Activated T-cell treated with anti-CD3 and anti-CD28 coated beads for 24 hours (primary cell): ENCODE results near the gene MORN1.

Source experiments
- DNase-seq: peaks from one replicate; pipeline ENCODE4 v3.0.0-alpha.2; 2020; ENCODE audit warnings: low read depth

Gene MORN1

DNA sequence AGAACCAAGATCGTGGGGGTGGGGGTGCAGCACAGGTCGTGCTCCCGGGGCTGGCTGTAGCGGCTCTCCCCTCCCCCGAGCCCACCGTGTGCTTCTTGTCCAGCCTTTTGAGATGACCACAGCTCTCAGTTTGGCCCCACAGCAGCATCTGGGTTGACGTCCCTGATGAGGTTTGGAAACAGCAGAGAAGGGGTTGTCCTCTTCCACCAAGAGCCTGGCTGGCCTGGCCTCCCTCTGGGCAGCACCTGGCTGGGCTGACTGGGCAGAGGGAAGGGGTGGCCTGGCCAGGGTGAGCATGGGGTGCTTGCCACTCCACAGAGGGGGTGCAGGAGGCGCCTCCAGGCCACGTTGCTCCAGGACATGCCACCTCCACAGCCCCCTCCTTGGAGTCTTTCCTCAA is 101.7 kb downstream of the MORN1 start:
- DNase-seq: no peak

GRCh38 chr1:2288816-2289536 is 102.4 kb downstream of the MORN1 start:
- DNase-seq: no peak

GRCh38 chr1:2288311-2288710 is 103.0 kb downstream of the MORN1 start:
- DNase-seq: no peak

- no peak for DNase-seq
These were observed 103.7 kb downstream of the MORN1 start for GRCh38 chr1:2287649-2288048.

GRCh38 chr1:2286923-2287322 is 104.4 kb downstream of the MORN1 start:
- DNase-seq: no peak

GRCh38 chr1:2284932-2285331 is 106.4 kb downstream of the MORN1 start:
- DNase-seq: no peak

DNA sequence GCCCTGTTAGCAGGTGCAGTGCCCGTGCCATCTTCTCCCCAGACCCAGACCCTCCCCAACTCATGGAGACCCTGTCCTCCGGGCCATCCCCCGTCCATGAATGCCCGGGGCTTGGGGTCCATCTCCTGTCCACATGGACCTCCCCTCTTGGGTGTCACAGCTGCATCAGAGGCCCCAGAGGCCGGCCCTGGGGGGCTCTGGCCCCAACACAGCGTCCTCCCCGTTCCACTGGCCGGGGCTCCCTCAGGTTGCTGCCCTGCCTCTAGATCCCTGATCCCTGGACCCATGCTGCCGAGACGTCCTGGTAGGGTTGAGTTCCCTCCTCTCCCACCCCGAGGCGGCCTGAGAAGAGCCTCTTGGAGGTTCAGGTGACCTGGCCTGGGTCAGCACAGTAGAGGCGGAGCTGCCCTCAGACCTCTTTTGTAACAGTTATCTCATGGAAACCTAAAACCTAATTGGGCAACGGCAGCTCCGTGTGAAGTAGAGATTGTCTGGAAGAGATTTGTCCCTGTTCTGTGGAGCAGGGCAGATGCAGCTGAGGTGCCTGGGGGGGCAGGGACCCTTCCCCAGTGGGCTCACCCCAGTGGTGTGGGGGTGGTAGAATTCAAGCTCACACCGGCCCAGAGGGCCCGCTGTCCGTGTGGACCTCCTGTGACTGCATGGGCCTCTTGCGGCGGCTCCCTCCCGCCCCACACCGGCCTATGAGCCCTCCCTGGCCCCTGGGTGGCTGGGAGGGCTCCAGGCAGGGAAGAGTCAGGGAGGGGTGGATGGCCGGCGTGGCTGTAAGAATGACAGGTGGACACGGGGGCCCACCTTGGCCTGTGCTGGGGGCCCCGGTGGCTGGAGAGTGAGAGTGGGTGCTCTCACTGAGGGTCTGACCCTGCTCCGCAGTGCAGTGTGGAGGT is 107.1 kb downstream of the MORN1 start:
- DNase-seq: no peak

GRCh38 chr1:2283371-2283990 is 107.9 kb downstream of the MORN1 start:
- DNase-seq: no peak

GRCh38 chr1:2282556-2283270 is 108.6 kb downstream of the MORN1 start:
- no peak for DNase-seq

DNA sequence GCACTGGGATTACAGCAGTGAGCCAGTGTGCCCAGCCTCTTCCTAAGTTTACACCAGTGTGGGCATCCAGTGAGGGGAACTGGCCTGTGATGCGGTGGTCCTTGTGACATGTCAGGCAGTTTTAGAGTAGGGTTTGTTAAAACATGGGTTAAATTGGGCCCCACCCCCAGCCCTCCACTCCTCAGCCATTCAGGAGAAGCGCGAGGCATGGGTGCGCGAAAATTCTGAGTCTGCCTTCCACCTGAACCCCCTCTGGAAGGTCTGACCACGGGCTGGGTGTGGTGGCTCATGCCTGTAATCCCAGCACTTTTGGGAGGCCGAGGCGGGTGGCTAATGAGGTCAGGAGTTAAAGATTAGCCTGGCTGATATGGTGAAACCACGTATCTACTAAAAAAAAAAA is 111.5 kb downstream of the MORN1 start:
- no peak for DNase-seq

GRCh38 chr1:2279210-2279639 is 112.1 kb downstream of the MORN1 start:
- no peak for DNase-seq

DNA sequence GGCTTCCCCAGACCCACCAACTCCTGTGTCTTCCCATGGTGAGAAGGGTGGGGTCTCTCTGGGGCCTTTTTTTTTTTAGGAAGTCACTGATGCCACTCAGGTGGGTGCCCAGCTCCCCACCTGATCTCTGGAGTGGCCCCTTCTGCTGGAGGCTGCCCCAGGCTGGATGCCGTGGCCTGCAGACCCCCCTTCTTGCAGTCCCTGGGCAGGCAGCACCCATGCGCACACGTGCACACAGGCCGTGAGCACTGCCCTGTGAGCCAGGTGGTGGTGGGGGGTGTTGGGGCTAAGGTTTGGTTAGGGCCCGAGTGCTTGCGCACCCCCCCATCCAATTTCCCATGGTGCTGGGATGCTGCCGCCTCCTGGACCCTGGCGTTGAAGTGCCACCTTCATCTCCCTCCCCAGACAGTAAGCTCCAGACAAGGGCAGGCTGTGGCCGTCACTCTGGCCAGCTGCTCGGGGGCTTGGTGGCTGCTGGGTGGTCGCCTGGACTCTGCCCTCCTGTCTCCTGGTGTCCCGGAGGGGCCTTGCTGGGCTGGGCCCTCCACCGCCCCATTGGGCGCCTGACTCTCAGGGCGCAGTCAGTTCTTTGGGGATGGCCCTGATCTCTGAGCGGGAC is 112.7 kb downstream of the MORN1 start:
- no peak for DNase-seq

GRCh38 chr1:2277741-2278488 is 113.4 kb downstream of the MORN1 start:
- DNase-seq: no peak

DNA sequence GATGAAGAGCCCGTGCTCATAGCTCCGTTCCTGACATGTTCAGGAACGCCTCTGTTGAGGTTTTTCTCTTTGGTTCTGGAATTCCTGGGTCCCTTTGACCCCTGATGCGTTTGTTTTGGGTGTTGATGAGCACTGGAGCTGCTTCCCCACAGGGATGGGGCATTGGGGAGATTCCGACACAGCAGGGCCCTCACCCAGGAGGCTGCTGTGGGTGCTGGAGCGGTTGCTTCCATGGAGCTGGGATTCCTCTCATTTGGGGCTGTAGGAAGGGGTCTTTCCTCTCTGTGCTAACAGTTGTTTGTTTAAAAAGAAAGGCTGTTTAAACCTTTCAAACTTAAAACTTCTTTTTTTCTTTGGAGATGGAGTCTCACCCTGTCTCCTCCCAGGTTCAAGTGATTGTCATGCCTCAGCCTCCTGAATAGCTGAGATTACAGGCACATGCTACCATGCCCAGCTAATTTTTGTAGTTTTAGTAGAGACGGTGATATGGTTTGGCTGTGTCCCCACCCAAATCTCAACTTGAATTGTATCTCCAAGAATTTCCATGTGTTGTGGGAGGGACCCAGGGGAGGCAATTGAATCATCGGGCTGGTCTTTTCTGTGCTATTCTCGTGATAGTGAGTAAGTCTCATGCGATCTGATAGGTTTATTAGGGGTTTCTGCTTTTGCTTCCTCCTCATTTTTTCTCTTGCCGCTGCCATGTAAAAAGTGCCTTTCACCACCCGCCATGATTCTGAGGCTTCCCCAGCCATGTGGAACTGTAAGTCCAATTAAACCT is 114.4 kb downstream of the MORN1 start:
- DNase-seq: no peak

DNA sequence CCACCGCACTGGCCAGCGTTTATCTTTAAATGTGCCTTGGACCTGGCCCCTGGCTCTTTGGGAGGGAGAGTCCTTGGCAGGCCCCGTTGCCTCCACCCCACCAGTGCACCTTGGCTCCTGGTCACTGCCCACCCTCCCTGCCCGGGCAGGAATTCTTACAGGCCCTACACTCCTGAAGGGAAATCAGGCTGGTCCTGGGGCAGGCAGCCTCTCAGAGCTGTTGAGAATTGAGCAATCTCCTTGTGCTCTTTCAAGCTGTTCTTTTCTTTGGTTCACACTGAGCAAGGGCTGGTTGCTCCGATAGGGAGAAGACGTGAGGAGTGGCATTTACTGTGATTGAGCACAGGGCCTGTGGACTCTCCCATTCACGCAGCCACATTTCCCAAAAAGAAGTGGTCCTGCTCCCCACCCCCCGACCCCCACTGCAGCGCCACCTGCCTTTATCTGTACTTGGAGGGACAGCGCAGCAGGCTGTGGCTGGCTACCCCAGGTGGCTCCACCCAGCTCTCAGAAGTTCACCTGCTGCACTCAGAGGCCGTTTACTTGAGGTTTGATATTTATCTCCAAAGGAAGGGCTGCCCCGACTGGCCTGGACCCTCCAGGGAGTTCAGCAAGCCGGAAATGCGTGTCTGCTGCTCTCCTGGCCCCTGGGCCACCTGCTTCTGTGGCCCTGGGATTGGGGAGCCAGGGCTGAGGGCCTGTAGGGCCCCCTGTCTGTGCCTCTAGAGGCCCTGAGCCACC is 115.4 kb downstream of the MORN1 start:
- DNase-seq: no peak

- no peak for DNase-seq
These were observed 116.4 kb downstream of the MORN1 start for GRCh38 chr1:2274929-2275475.

- DNase-seq: no peak
These were observed 117.0 kb downstream of the MORN1 start for GRCh38 chr1:2274231-2274928.

- DNase-seq: no peak
These were observed 117.8 kb downstream of the MORN1 start for GRCh38 chr1:2273401-2274090.
